ENCODE data around the gene CRMP1. TPM values are rescaled to one million over a fixed set of nuclear protein-coding genes. Genes with fewer than 3 reads are reported as not detected.

The CRMP1 gene
- polyA plus RNA-seq, 1 donor (not counting 4 experiments of a cell fraction or from before 2014, with no cell fraction given): 0.03 TPM

DNA sequence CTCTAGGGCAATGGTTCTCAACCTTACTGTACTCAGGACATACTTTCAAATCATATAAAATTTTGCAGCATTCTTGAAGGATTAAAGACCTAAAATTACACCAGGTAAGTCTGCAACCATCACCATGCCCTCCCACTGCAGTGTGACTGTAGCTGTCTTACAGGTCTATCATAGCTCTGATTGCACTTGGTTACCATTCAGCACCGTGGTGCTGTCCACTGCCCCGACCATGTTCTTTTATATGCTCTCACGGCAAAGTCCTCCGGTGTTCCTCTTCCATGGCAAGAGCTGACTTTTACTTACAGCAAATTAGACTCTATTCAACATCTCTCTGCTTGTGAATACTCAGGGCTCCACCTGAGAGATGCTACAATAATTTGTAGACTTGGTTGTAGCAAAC is 11.5 kb downstream of the CRMP1 start:
- H3K9me1 ChIP-seq (ENCODE audit: control insufficient read depth, extremely low read depth, insufficient read depth, low read length): no peaks in the 10 kb centered on the region
- dilution Hi-C loops (cut with MboI; ENCODE audit: extremely low pct_ligation_motif_present, low sequenced_read_pairs): no loop called here
- H4K20me1 ChIP-seq (ENCODE audit: control insufficient read depth, extremely low read depth, insufficient read depth, low read length): no peaks in the 10 kb centered on the region
- no peak overlapping the region for H3K4me3 ChIP-seq (ENCODE audit: control insufficient read depth in 2 of 3, extremely low read depth in 1 of 3, insufficient read depth in 2 of 3, low read depth in 1 of 3, low read length in 3 of 3)
- DNase-seq (ENCODE audit: low read depth, low spot score): no peak
- no peak overlapping the region for H3K27ac ChIP-seq (ENCODE audit: control insufficient read depth, insufficient read depth, low read length)
- no peaks in the 10 kb centered on the region for H3K4me1 ChIP-seq (ENCODE audit: control insufficient read depth, extremely low read depth, insufficient read depth, low read length)
- H3K9ac ChIP-seq (ENCODE audit: control insufficient read depth, extremely low read depth, insufficient read depth, low read length): no peak overlapping the region
- FAIRE-seq: no peak
- H3K79me2 ChIP-seq (ENCODE audit: control insufficient read depth, insufficient read depth, low read length): no peaks in the 10 kb centered on the region
- no peaks in the 10 kb centered on the region for H3K9me3 ChIP-seq (ENCODE audit: control insufficient read depth, low read depth, low read length)
- no peak overlapping the region for H2AFZ ChIP-seq (ENCODE audit: control insufficient read depth, low read length)
- H3K27me3 ChIP-seq (ENCODE audit: control insufficient read depth, extremely low read depth, insufficient read depth, low read length): peaks cover 7% of the 10 kb centered on the region
- no peak overlapping the region for H3K4me2 ChIP-seq (ENCODE audit: control insufficient read depth, extremely low read depth, insufficient read depth, low read depth, low read length)
- TF ChIP-seq EZH2 (IDR thresholded peaks at IDR 0.05; ENCODE audit: low read length): no peak
- TF ChIP-seq, protein P1, sequence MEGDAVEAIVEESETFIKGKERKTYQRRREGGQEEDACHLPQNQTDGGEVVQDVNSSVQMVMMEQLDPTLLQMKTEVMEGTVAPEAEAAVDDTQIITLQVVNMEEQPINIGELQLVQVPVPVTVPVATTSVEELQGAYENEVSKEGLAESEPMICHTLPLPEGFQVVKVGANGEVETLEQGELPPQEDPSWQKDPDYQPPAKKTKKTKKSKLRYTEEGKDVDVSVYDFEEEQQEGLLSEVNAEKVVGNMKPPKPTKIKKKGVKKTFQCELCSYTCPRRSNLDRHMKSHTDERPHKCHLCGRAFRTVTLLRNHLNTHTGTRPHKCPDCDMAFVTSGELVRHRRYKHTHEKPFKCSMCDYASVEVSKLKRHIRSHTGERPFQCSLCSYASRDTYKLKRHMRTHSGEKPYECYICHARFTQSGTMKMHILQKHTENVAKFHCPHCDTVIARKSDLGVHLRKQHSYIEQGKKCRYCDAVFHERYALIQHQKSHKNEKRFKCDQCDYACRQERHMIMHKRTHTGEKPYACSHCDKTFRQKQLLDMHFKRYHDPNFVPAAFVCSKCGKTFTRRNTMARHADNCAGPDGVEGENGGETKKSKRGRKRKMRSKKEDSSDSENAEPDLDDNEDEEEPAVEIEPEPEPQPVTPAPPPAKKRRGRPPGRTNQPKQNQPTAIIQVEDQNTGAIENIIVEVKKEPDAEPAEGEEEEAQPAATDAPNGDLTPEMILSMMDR (optimal IDR thresholded peaks at IDR 0.05 in 1 of 3, IDR thresholded peaks at IDR 0.05 in 1 of 3, conservative IDR thresholded peaks at IDR 0.05 in 1 of 3; ENCODE audit: extremely low read depth in 1 of 3, insufficient read depth in 2 of 3, low read length in 3 of 3): no peak
- no peaks in the 10 kb centered on the region for H3K36me3 ChIP-seq (ENCODE audit: control insufficient read depth in 2 of 2, extremely low read depth in 1 of 2, insufficient read depth in 2 of 2, low read length in 2 of 2)

DNA sequence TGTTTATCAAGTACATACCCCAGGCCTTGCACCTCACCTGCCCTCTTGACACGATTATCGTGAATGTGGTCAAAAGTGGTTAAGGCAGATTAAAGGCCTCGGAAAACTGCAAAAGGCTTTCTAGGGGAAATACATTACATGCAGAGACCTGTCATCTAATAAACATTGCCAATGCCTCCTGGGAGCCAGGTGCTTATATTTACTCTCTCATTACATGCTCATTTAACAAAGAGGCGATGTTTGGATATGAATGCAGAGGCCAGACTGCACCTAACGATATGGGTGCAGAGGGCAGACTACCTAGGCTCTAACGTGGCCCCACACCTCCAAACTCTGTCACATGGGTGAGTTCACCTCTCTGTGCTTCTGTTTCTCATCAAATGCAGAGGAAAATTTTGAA is 14.5 kb downstream of the CRMP1 start:
- Histone ChIP-seq H3K36me3 (ENCODE audit: control insufficient read depth in 2 of 2, extremely low read depth in 1 of 2, insufficient read depth in 2 of 2, low read length in 2 of 2) (no peaks in the 10 kb centered on the region), H3K9me3 (ENCODE audit: control insufficient read depth, low read depth, low read length) (no peaks in the 10 kb centered on the region), H3K79me2 (ENCODE audit: control insufficient read depth, insufficient read depth, low read length) (no peaks in the 10 kb centered on the region), H3K4me3 (ENCODE audit: control insufficient read depth in 2 of 3, extremely low read depth in 1 of 3, insufficient read depth in 2 of 3, low read depth in 1 of 3, low read length in 3 of 3) (no peak overlapping the region), H3K4me1 (ENCODE audit: control insufficient read depth, extremely low read depth, insufficient read depth, low read length) (no peaks in the 10 kb centered on the region), H3K9me1 (ENCODE audit: control insufficient read depth, extremely low read depth, insufficient read depth, low read length) (no peaks in the 10 kb centered on the region), H3K4me2 (ENCODE audit: control insufficient read depth, extremely low read depth, insufficient read depth, low read depth, low read length) (no peak overlapping the region), H2AFZ (ENCODE audit: control insufficient read depth, low read length) (no peak overlapping the region), H3K9ac (ENCODE audit: control insufficient read depth, extremely low read depth, insufficient read depth, low read length) (no peak overlapping the region), H3K27me3 (ENCODE audit: control insufficient read depth, extremely low read depth, insufficient read depth, low read length) (peaks cover 4% of the 10 kb centered on the region), H4K20me1 (ENCODE audit: control insufficient read depth, extremely low read depth, insufficient read depth, low read length) (no peaks in the 10 kb centered on the region), H3K27ac (ENCODE audit: control insufficient read depth, insufficient read depth, low read length) (no peak overlapping the region)
- FAIRE-seq (no peak), DNase-seq (ENCODE audit: low read depth, low spot score) (no peak)
- dilution Hi-C loops (cut with MboI; ENCODE audit: extremely low pct_ligation_motif_present, low sequenced_read_pairs): no loop called here
- no peak for TF ChIP-seq EZH2 (IDR thresholded peaks at IDR 0.05; ENCODE audit: low read length)
- TF ChIP-seq, protein P1 (optimal IDR thresholded peaks at IDR 0.05 in 1 of 3, IDR thresholded peaks at IDR 0.05 in 1 of 3, conservative IDR thresholded peaks at IDR 0.05 in 1 of 3; ENCODE audit: extremely low read depth in 1 of 3, insufficient read depth in 2 of 3, low read length in 3 of 3): no peak

Measured in keratinocyte (primary cell).